ENCODE results near the gene TMEM252. TPM values are rescaled to one million over a fixed set of nuclear protein-coding genes. Genes with fewer than 3 reads are reported as not detected.

Gene TMEM252
- total and polyA plus RNA-seq, 5 experiments from 2014 or later = not detected

Other genes with a start within 250 kb of the TMEM252 start
- gene FOXD4L3, start 238.0 kb downstream of the TMEM252 start, total RNA-seq = under 1 TPM; 0.25 to 0.29 TPM
- gene FOXD4L3, start 238.0 kb downstream of the TMEM252 start, polyA plus RNA-seq = not detected
- not detected for gene PGM5, start 184.3 kb downstream of the TMEM252 start, total RNA-seq
- gene PGM5, start 184.3 kb downstream of the TMEM252 start, polyA plus RNA-seq = not detected
- 1 to 10 TPM in 1 of 2 experiments, under 1 TPM in 1; 0.47 to 1.2 TPM for gene PIP5K1B, start 164.4 kb upstream of the TMEM252 start, total RNA-seq
- gene PIP5K1B, start 164.4 kb upstream of the TMEM252 start, polyA plus RNA-seq = under 1 TPM in 1 of 3 donors, not detected in 2; 0.18 TPM

Measured in naive thymus-derived CD8-positive, alpha-beta T cell (primary cell).